GM12801 (cell line): ENCODE measurements around the gene MEF2C.

Experiments used
- TF ChIP-seq, protein P1 (sequence below): IDR thresholded peaks from one replicate; pipeline ENCODE4 v1.5.1; 2011; ENCODE audit warnings: control low read depth; ENCODE audit not compliant: insufficient read length; ENCODE audit errors: extremely low read depth

MEF2C gene

DNA sequence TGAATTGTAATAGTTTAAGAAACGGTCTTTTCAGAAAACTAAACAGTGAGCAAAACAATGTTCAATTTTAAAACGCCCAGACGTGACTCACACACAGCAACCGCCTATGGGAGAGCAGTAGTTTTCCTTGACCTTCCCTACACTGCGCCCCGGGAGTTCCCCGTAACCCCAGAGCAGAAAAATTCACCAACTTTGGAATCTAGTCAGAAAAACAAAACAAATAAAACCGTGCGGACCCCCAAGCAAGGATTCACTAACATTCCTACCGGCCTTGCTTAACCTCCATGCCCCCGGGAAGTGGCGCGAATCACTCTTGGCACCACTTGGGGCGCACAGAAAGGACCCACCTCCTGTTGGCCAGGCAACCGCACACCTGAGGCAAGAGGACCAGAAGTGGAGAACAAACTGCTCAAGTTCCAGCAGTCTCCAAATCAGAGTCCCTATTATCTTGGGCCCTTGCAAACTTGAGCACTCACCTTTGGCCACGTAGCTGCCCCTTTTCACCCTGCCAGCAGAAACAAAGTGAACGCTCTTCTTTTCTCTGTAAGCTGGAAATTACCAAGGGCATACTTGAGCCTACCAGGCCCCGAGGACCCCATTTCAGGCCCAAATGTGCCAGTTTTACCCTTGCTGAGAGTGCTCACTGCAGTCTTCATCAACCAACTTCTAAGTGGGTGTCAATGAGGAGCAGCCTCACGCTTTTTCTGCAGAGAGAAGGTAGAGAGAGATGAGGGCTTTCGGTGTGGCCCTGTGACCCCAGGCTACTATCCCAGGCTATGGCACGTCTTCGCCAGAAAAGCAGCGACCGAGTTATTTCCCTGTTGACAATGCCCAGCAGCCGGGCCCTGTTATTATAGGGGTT, 189.7 kb downstream of the MEF2C start:
- TF ChIP-seq, protein P1, sequence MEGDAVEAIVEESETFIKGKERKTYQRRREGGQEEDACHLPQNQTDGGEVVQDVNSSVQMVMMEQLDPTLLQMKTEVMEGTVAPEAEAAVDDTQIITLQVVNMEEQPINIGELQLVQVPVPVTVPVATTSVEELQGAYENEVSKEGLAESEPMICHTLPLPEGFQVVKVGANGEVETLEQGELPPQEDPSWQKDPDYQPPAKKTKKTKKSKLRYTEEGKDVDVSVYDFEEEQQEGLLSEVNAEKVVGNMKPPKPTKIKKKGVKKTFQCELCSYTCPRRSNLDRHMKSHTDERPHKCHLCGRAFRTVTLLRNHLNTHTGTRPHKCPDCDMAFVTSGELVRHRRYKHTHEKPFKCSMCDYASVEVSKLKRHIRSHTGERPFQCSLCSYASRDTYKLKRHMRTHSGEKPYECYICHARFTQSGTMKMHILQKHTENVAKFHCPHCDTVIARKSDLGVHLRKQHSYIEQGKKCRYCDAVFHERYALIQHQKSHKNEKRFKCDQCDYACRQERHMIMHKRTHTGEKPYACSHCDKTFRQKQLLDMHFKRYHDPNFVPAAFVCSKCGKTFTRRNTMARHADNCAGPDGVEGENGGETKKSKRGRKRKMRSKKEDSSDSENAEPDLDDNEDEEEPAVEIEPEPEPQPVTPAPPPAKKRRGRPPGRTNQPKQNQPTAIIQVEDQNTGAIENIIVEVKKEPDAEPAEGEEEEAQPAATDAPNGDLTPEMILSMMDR, result no peak

DNA sequence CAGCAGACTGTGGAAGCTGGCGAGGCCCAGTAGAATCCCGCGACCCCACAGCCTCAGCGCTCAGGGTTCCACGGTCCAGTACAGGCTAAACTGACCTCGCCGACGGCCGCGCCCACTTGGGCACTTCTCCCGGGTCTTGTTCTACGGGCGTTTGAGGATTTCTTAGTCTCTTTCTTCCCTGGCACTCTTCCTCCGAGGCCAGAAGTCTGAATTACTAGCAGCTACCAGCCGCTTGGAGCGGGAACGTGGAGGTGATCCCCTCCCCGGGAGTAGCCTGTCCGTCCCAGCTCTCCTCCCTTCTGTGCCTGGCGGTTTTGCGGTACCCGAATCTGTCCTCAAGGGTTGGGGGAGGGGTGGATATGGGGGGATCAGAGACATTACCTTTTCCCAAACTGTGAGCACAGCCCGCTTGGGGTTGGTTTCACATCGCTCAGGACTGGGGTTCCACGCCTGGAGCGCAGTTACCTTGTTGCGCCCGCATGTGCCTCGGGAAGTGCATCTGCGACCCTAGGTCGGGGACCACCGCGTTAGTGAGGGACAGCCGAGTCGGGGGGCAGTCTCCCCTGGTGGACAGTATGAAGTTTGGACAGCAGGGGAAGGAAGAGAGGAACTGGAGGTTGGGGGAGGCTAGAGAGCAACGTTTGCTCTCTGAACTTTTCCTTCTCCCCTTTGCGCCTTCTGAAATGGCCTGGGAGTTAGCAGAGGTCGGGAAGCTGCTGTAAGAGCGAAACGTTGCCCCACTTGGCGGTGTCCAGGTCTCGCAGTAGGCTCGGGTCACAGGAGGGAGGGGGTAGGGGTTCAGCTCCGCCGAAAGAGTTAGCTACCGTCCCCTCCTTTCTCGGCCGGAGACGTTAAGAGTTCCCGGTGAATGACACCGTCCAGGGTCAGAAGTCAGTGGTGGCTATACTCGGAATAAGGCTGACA, 190.8 kb downstream of the MEF2C start:
- TF ChIP-seq, protein P1, result no peak

DNA sequence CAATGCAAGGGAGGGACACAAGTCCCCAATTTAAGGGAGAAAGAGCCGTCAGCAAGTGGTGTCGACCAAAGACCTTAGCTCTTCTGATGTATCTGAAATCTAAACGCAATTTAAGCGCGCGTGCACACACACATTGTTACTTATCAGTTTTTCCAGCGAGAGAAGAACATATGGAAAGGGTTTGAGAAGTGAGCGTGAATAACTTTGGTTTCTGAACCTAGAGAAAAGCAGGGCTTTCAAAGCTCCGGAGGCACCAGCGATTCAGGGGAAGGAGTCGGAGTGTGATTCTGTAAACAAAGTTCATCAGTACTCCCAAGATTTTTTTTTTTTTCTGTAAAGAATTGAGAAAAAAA, 191.8 kb downstream of the MEF2C start:
- TF ChIP-seq, protein P1, result no peak

DNA sequence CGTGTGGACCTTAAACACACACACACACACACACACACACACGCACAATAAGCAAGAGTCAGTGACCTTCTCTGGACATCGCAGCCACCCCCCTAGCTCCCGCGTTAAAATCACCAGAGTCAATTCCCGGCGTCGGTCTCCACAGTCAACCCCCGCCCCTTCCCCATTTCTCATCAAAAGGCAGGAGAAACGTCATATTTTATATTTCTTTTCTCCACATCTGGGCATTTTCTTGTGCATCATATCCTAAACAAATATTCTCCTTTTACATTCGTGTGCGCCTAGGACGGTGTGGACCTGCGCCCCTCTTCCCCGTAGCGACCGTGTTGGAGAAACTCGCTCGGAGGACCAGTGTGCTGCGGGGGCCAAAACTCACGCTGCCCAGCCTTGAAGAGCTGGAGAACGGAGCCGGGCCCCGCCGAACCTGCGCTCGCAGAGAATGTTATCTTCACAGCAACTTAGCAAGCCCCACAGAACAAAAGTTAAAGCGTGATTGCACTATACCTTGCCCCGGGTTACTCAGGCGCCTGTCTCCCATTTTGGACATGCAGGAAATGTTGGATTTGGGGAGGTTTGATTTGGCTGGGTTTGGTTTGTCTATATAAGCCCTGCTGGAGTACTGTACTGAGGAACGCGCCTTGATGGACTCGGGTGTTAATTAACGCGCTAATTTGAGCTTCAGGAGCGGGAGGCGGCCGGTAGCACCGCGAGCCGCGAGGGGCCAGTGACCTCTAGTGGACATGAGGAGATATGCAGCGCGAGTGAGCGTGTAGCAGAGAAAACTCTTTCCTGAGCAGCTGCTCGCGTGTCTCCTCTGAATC, 192.4 kb downstream of the MEF2C start:
- TF ChIP-seq, protein P1, result no peak

DNA sequence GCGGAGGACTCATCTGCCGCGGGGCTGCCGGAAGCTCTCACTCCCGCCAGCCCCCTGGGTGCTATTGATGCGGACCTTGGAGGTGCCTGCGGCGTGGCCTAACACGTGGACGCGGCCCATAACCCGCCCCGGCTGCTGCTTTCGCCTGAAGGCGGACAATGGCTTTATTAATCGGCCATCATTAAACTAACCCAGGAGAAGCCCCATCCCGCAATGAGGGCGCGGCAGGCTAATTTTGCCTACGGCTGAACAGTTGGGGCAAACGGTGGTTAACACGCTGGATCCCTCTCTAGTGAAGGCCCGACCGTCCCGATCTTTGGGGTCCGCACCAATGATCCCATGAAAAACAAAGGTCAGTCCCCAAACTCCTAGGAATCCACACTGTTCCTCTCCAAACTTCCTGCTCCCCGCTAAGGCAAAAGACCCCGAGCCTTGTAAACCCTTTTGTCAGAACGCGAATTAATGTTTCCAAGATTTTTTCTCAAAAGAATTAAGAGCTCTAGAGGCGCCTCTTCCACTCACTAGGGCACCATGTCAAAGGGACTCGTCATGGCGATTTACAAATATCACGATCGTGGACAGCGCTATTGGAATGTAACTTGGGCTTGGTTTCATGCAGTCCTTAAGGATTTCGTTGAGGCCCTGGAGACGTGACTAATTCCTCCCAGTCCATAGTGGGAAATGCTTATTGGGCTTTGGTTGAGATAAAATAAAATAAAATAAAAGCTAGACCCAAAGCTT, 193.1 kb downstream of the MEF2C start:
- TF ChIP-seq, protein P1, result no peak

DNA sequence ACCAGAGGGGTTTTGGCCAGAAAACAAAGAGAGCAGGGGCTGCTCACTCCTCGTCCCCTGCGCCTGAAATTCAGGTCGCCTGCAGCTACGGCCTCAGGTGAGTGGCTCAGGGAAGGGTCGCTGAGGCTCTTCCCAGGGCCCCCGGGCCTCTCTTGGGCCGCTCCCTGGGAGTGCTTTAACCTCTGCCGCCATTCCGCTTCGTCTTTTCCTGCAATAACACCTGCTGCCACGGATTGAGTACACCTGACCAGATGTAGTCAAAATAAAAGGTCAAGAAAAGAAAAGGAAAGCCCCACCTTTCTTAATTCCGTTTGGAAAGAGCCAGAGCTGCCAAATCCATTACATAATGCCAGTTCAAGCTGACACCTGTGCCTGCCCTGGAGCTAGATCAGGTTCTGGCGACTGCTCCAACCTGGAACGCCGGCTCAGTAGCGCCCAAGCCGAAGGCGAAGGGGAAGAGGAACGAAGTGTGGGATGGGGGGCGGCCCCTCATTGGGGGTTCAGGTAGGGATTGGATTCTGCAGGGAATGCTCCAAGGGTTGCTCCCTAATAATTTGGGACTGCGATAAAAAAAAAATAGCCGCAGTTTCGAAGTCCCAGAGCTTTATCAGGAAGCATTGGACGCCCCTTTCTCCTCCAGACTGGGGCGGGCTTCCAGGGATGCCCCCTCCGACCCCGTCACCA, 193.9 kb downstream of the MEF2C start:
- TF ChIP-seq, protein P1, result no peak
